C4-2B (cell line): Measurements from ENCODE around the gene FHAD1.

Experiments used
- CTCF ChIP-seq: fragments of 450-650 bp; conservative IDR thresholded peaks from 2 replicates; pipeline ENCODE4 v1.5.1; 2017; ENCODE audit warnings: mild to moderate bottlenecking
- ZFX ChIP-seq: fragments of 450-650 bp; IDR thresholded peaks from 2 replicates; pipeline ENCODE4 v1.6.1; 2017

GRCh38 chr1:15424981-15425380, 178.0 kb downstream of the FHAD1 start:
- TF ChIP-seq CTCF (no peak), ZFX (no peak)
